GM12878 (cell line): Measurements from ENCODE around the gene ASTN1.

Experiments used
- CEBPB ChIP-seq, 2 experiments: fragments of 150-350 bp in 1 of 2; IDR thresholded peaks; 2 replicates each; pipeline ENCODE4 v1.6.1; 2012 to 2014; ENCODE audit warnings: low read depth in 2 of 2, low read length in 2 of 2, borderline replicate concordance in 1 of 2, inconsistent platforms in 1 of 2
- CHD2 ChIP-seq: IDR thresholded peaks from 2 replicates; pipeline ENCODE4 v1.6.1; 2011; ENCODE audit warnings: low read depth, low read length, improper control_type of control experiment, borderline replicate concordance
- EP300 ChIP-seq, 2 experiments: fragments of 150-350 bp in 1 of 2; IDR thresholded peaks; 2 replicates each; pipeline ENCODE4 v1.6.1; 2011 to 2012; ENCODE audit warnings: low read depth in 2 of 2, low read length in 2 of 2, borderline replicate concordance in 1 of 2, improper control_type of control experiment in 1 of 2, inconsistent platforms in 1 of 2; ENCODE audit not compliant: control insufficient read depth in 1 of 2
- SPI1 ChIP-seq: IDR thresholded peaks from 2 replicates; pipeline ENCODE4 v1.6.1; 2011; ENCODE audit warnings: low read depth, mild to moderate bottlenecking, low read length, moderate library complexity, borderline replicate concordance; ENCODE audit not compliant: insufficient read depth
- SRF ChIP-seq, 2 experiments: IDR thresholded peaks; 2 replicates each; pipeline ENCODE4 v1.6.1; 2011; ENCODE audit warnings: low read depth in 2 of 2, low read length in 2 of 2, mild to moderate bottlenecking in 1 of 2, moderate library complexity in 1 of 2
- ZBED1 ChIP-seq: IDR thresholded peaks from 2 replicates; pipeline ENCODE4 v1.6.1; 2016; ENCODE audit warnings: borderline replicate concordance
- ZNF274 ChIP-seq: IDR thresholded peaks from one replicate; pipeline ENCODE4 v1.8.0; 2011; ENCODE audit not compliant: insufficient read length, insufficient read depth
- TF ChIP-seq, protein P1 (sequence below), 3 experiments: IDR thresholded peaks in 2 of 3; conservative IDR thresholded peaks in 1 of 3; 2 replicates each; pipeline ENCODE4 v1.5.1; 2011; ENCODE audit warnings: low read depth in 3 of 3, low read length in 3 of 3, mild to moderate bottlenecking in 3 of 3, control low read depth in 2 of 3, moderate library complexity in 2 of 3, inconsistent platforms in 1 of 3, mixed read lengths in 1 of 3; ENCODE audit not compliant: control insufficient read depth in 2 of 3, insufficient read depth in 1 of 3; ENCODE audit errors: extremely low read depth in 1 of 3

DNA sequence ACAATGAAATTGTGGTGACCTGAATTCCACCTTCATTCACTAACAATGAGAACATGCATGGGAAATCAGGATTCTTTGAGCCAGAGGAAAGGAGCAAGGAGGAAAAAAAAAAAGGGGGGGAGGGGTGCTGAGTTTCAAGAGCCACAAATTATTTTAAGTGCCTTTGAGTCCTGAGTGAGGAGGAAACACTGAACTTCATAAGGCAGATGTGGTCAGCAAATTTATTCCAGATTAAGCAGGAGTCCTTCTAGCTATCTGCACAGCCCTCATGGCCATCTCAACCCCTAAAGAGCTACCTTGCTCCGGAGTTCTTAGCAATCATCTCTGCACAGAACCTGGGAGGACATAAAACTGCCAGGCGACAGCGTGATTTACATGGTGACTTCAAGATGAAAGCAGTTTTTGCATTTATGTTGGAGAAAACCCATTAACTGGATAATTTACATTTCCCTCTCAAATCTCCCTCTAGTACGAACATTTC, 21.7 kb downstream of the ASTN1 start:
- TF ChIP-seq ZNF274 = no peak
- no peak for TF ChIP-seq SRF (IDR thresholded peaks at IDR 0.05; ENCODE audit: low read depth in 2 of 2, low read length in 2 of 2)
- no peak for TF ChIP-seq CEBPB (IDR thresholded peaks at IDR 0.05; ENCODE audit: borderline replicate concordance in 1 of 2, low read depth in 2 of 2, low read length in 2 of 2)
- TF ChIP-seq EP300 (IDR thresholded peaks at IDR 0.05; ENCODE audit: borderline replicate concordance in 1 of 2, control insufficient read depth in 1 of 2, low read depth in 2 of 2, low read length in 2 of 2) = no peak
- TF ChIP-seq, protein P1, sequence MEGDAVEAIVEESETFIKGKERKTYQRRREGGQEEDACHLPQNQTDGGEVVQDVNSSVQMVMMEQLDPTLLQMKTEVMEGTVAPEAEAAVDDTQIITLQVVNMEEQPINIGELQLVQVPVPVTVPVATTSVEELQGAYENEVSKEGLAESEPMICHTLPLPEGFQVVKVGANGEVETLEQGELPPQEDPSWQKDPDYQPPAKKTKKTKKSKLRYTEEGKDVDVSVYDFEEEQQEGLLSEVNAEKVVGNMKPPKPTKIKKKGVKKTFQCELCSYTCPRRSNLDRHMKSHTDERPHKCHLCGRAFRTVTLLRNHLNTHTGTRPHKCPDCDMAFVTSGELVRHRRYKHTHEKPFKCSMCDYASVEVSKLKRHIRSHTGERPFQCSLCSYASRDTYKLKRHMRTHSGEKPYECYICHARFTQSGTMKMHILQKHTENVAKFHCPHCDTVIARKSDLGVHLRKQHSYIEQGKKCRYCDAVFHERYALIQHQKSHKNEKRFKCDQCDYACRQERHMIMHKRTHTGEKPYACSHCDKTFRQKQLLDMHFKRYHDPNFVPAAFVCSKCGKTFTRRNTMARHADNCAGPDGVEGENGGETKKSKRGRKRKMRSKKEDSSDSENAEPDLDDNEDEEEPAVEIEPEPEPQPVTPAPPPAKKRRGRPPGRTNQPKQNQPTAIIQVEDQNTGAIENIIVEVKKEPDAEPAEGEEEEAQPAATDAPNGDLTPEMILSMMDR (IDR thresholded peaks at IDR 0.05 in 2 of 3, conservative IDR thresholded peaks at IDR 0.05 in 1 of 3; ENCODE audit: control insufficient read depth in 2 of 3, extremely low read depth in 1 of 3, insufficient read depth in 1 of 3, low read depth in 3 of 3, low read length in 3 of 3) = no peak
- no peak for TF ChIP-seq ZBED1
- no peak for TF ChIP-seq SPI1
- TF ChIP-seq CHD2 = no peak
